GM20000 (cell line): ENCODE data around the gene ADH1A.
"Not testable (repeated sequence)": the region's sequence is repeated elsewhere in the genome, so short reads cannot be mapped to it uniquely, and the experiment has no call there.

Experiments
- DNase-seq: peaks from one replicate; pipeline ENCODE4 v3.0.0; 2012; ENCODE audit warnings: low spot score
- CTCF ChIP-seq: IDR thresholded peaks from 2 replicates; pipeline ENCODE4 v1.5.1; 2012; ENCODE audit warnings: mild to moderate bottlenecking, control low read depth; ENCODE audit errors: extremely low read depth, missing control alignments

ADH1A gene

DNA sequence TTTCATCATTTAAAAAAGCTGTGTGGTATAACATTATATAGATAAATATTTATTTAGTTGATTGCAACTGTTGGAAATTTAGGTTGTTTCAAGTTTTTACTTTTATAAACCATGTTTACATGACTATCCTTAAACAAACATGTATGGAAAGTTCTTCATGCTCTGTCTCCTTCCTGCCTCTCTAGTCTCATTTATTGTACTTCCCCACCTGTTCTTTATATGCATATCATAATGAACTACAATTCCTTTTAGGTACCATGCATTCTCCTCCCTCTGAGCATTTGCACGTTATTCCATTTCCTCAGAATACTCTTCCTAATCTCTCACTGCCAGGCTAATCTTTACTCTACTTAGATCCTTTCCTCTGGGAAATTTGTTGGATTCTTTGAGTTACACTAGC is 54.8 kb downstream of the ADH1A start:
- no peak for TF ChIP-seq CTCF
- no peak for DNase-seq

DNA sequence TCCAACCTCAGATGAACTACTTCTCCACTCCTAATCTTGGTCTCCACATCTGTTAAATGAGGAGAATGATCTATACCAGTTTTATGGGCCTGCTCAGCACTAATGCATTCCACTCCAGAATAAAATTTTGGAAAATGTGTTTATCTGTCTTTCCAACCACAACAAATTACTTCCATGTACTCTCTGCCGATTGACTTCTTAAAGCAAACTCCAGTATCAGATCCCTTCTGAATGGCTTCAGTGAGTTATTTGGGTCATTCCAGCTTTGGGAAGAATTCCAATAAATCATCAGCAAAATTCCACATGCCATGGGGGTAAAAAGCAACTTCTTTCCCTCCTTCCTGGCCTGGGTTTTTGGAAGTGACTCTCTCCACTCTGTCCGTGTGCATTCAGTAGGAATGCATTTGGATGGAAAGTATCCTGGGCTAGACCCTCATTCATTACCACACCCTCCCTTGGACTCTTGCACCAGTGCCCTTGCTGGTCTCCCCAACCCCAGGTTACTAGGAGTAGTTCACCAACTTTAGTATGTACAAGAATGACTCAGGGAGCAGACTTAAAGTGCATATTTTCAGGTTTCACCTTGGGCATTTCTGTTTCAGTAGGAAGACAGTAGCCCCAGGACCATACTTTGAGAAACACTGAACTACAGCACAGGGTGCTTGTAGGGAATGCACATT is 56.3 kb downstream of the ADH1A start:
- no peak for DNase-seq
- no peak for TF ChIP-seq CTCF

DNA sequence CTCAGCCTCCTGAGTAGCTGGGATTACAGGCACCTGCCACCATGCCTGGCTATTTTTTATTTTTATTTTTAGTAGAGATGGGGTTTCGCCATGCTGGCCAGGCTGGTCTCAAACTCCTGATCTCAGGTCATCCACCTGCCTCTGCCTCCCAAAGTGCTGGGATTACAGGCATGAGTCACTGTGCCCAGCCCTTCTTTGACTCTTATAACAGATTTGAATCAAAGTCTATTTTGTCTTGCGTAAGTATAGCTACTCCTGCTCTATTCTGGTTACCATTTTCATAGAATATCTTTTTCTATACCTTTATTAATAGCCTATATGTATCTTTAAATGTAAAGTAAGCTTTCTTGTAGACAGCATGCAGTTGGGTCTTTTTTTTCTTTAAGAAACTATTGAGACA is 57.4 kb downstream of the ADH1A start:
- not testable (repeated sequence) for DNase-seq

- not testable (repeated sequence) for DNase-seq
These were observed 62.1 kb downstream of the ADH1A start for GRCh38 chr4:99228706-99229105.

DNA sequence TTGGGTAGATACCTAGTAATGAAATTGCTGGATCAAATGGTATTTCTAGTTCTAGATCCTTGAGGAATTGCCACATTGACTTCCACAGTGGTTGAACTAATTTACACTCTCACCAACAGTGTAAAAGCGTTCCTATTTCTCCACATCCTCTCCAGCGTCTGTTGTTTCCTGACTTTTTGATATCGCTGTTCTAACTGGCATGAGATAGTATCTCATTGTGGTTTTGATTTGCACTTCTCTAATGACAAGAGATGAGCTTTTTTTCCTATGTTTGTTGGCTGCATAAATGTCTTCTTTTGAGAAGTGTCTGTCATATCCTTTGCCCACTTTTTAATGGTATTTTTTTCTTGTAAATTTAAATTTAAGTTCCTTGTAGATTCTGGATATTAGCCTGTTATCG is 63.1 kb downstream of the ADH1A start:
- not testable (repeated sequence) for DNase-seq
